ENCODE data around the gene DLG1. TPM values are rescaled to one million over a fixed set of nuclear protein-coding genes. Genes with fewer than 3 reads are reported as not detected.

DLG1 gene
- total RNA-seq, 1 experiment from 2014 or later, result 89.8 TPM

DNA sequence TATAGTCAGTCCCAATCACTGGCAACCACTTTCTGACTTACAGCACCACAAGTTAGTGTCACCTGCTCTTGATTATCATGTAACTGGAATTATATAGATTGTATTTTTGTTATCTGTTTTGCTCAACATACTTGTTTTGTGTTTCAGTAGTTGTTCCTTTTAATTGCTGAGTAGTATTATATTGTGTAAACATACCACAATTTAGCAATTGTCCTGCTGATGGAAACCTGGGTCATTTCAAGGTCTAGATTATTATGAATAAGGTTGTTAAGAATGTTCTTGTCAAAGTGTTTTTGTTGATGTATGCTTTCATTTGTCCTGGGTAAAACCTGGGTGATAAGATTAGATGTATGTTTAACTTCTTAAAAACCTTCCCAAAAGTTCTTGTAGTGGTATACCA lies 186.7 kb downstream of the DLG1 start (continued):
- no peak for TF ChIP-seq SRF (IDR thresholded peaks at IDR 0.05; ENCODE audit: low read depth)

DNA sequence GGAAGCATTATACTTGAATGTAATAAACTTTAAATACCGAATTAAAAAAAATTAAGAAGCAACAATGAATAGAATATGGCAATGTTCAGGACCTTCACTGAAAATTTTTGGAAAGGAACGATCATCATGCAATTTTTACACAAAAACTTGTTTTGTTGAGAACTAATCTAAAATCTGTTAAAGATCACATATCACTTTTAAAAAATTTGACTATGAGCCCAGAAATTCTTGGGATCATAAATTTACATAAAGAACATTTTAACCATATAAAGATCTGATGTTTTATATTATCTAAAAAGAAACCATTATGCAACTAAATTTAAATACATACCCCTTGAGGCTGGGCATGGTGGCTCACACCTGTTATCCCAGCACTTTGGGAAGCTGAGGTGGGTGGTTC lies 192.6 kb downstream of the DLG1 start:
- no peaks in the 10 kb centered on the region for H3K9me3 ChIP-seq (ENCODE audit: control insufficient read depth in 1 of 2, insufficient read depth in 1 of 2, low read depth in 1 of 2, low read length in 2 of 2)
- ChIA-PET CTCF (no interaction called here), POLR2A (no interaction called here), RAD21 (ENCODE audit: low non-redundant PET in 1 of 2, low total read pairs in 2 of 2, uncharacterized antibody in 2 of 2, unreplicated experiment in 2 of 2) (no interaction called here)
- ATAC-seq (no peak), DNase-seq (ENCODE audit: low read depth, low spot score) (no peak)
- BruUV-seq (replicated peaks), result no TSS peak
- H3K9me2 ChIP-seq (ENCODE audit: insufficient read depth), result no peaks in the 10 kb centered on the region
- H3K27ac ChIP-seq (ENCODE audit: low read depth, low read length), result no peak overlapping the region
- intact Hi-C loops (cut with micrococcal nuclease), result no loop called here
- H4K20me1 ChIP-seq (ENCODE audit: insufficient read depth), result no peaks in the 10 kb centered on the region
- no peaks in the 10 kb centered on the region for H3K27me3 ChIP-seq (ENCODE audit: insufficient read depth, low read length)
- H3K4me3 ChIP-seq (replicated peaks in 1 of 2; ENCODE audit: low read depth in 1 of 2, low read length in 2 of 2), result no peak overlapping the region
- no peak overlapping the region for H3K9ac ChIP-seq (ENCODE audit: low read length)
- H3K36me3 ChIP-seq (ENCODE audit: control insufficient read depth in 1 of 2, insufficient read depth in 2 of 2, low read length in 2 of 2), result no peaks in the 10 kb centered on the region
- H3K79me2 ChIP-seq (ENCODE audit: insufficient read depth, low read length), result no peaks in the 10 kb centered on the region
- H3K4me1 ChIP-seq (ENCODE audit: control insufficient read depth in 1 of 2, insufficient read depth in 2 of 2, low read length in 2 of 2), result no peaks in the 10 kb centered on the region
- H2AFZ ChIP-seq (ENCODE audit: low read depth, low read length, poor library complexity, severe bottlenecking), result no peak overlapping the region
- no peak overlapping the region for H3K4me2 ChIP-seq (ENCODE audit: low read length)
- TF ChIP-seq JUND (IDR thresholded peaks at IDR 0.05) (no peak), YY1 (IDR thresholded peaks at IDR 0.05; ENCODE audit: extremely low read depth, insufficient replicate concordance, low read depth, low read length) (no peak), SP1 (IDR thresholded peaks at IDR 0.05; ENCODE audit: low read depth) (no peak), ELF1 (IDR thresholded peaks at IDR 0.05; ENCODE audit: borderline replicate concordance, low read depth) (no peak), EZH2 (IDR thresholded peaks at IDR 0.05) (no peak), CBX3 (IDR thresholded peaks at IDR 0.05; ENCODE audit: low read depth) (no peak), EZH2phosphoT487 (IDR thresholded peaks at IDR 0.05; ENCODE audit: borderline replicate concordance) (no peak)
- TF ChIP-seq, protein P1, sequence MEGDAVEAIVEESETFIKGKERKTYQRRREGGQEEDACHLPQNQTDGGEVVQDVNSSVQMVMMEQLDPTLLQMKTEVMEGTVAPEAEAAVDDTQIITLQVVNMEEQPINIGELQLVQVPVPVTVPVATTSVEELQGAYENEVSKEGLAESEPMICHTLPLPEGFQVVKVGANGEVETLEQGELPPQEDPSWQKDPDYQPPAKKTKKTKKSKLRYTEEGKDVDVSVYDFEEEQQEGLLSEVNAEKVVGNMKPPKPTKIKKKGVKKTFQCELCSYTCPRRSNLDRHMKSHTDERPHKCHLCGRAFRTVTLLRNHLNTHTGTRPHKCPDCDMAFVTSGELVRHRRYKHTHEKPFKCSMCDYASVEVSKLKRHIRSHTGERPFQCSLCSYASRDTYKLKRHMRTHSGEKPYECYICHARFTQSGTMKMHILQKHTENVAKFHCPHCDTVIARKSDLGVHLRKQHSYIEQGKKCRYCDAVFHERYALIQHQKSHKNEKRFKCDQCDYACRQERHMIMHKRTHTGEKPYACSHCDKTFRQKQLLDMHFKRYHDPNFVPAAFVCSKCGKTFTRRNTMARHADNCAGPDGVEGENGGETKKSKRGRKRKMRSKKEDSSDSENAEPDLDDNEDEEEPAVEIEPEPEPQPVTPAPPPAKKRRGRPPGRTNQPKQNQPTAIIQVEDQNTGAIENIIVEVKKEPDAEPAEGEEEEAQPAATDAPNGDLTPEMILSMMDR (IDR thresholded peaks at IDR 0.05 in 2 of 3, conservative IDR thresholded peaks at IDR 0.05 in 1 of 3; ENCODE audit: borderline replicate concordance in 1 of 3, insufficient read depth in 1 of 3, low read depth in 2 of 3, low read length in 2 of 3), result no peak

Data from HCT116 (cell line).